CD14-positive monocyte (primary cell): ENCODE data around the gene ITPRIP. TPM values are rescaled to one million over a fixed set of nuclear protein-coding genes. Genes with fewer than 3 reads are reported as not detected.

Source experiments
- DNase-seq, 3 donors: peaks; one replicate each; pipeline ENCODE4 v3.0.0-alpha.2; 2011 to 2022
- H2AFZ ChIP-seq: 2 replicates; pipeline ENCODE4 v1.6.0; 2012; ENCODE audit warnings: mild to moderate bottlenecking, low read depth, low read length, inconsistent platforms; ENCODE audit not compliant: insufficient read depth, poor library complexity, severe bottlenecking
- H3K27ac ChIP-seq, 2 donors: 1 replicate in 1 of 2; 2 replicates in 1 of 2; pipeline ENCODE4 v1.5.1; 2012 to 2013; ENCODE audit warnings: low read length in 2 of 2, control low read depth in 1 of 2, inconsistent platforms in 1 of 2, low read depth in 1 of 2, mild to moderate bottlenecking in 1 of 2
- H3K27me3 ChIP-seq, 2 donors: one replicate each; pipeline versions ENCODE4 v1.6.0 to v1.6.1; 2011 to 2013; ENCODE audit warnings: low read length in 2 of 2; ENCODE audit not compliant: control insufficient read depth in 2 of 2, insufficient read depth in 2 of 2
- H3K36me3 ChIP-seq, 2 donors: replicated peaks in 1 of 2; 1 replicate in 1 of 2; 2 replicates in 1 of 2; pipeline versions ENCODE4 v1.5.1 to v1.6.1; 2012 to 2013; ENCODE audit warnings: low read length in 2 of 2, control low read depth in 1 of 2, inconsistent platforms in 1 of 2, mild to moderate bottlenecking in 1 of 2; ENCODE audit not compliant: insufficient read depth in 2 of 2, control insufficient read depth in 1 of 2
- H3K4me1 ChIP-seq, 2 donors: 1 replicate in 1 of 2; 2 replicates in 1 of 2; pipeline versions ENCODE4 v1.5.1 to v1.6.1; 2012 to 2013; ENCODE audit warnings: low read length in 2 of 2, control low read depth in 1 of 2, inconsistent platforms in 1 of 2, mild to moderate bottlenecking in 1 of 2, moderate library complexity in 1 of 2; ENCODE audit not compliant: insufficient read depth in 2 of 2, control insufficient read depth in 1 of 2
- H3K4me2 ChIP-seq: replicated peaks from 2 replicates; pipeline ENCODE3; 2012; ENCODE audit warnings: low read length, moderate library complexity, mild to moderate bottlenecking; ENCODE audit not compliant: poor library complexity, severe bottlenecking; ENCODE audit errors: extremely low read depth
- H3K4me3 ChIP-seq, 3 experiments: fragments of 200-600 bp in 1 of 3; sonication (generic) in 1 of 3; replicated peaks in 1 of 3; 1 replicate in 2 of 3; 2 replicates in 1 of 3; pipeline ENCODE4 v1.5.1; 2011 to 2013; ENCODE audit warnings: low read length in 3 of 3, mild to moderate bottlenecking in 3 of 3, control low read depth in 2 of 3, low read depth in 2 of 3, inconsistent platforms in 1 of 3, moderate library complexity in 1 of 3
- H3K79me2 ChIP-seq: 2 replicates; pipeline ENCODE4 v1.6.0; 2012; ENCODE audit warnings: mild to moderate bottlenecking, control low read depth, inconsistent platforms, low read length, moderate library complexity; ENCODE audit not compliant: insufficient read depth
- H3K9ac ChIP-seq: 2 replicates; pipeline ENCODE4 v1.6.0; 2017; ENCODE audit warnings: low read length, mild to moderate bottlenecking; ENCODE audit not compliant: insufficient read depth, poor library complexity, severe bottlenecking
- H3K9me3 ChIP-seq, 2 donors: replicated peaks in 1 of 2; 1 replicate in 1 of 2; 2 replicates in 1 of 2; pipeline versions ENCODE4 v1.5.1 to v1.6.1; 2012 to 2013; ENCODE audit warnings: low read length in 2 of 2, control low read depth in 1 of 2; ENCODE audit not compliant: control insufficient read depth in 1 of 2, insufficient read depth in 1 of 2
- H4K20me1 ChIP-seq: 2 replicates; pipeline ENCODE4 v1.6.0; 2012; ENCODE audit warnings: mild to moderate bottlenecking, low read length, control low read depth, moderate library complexity; ENCODE audit not compliant: insufficient read depth
- H3K27ac Mint-ChIP-seq, 7 donors: one replicate each; pipeline ENCODE4 v1.8.0; 2020; ENCODE audit warnings: mild to moderate bottlenecking in 7 of 7, mixed read lengths in 7 of 7, moderate library complexity in 6 of 7, inconsistent platforms in 2 of 7
- H3K27me3 Mint-ChIP-seq, 3 donors: one replicate each; pipeline ENCODE4 v1.8.0; 2021 to 2022; ENCODE audit warnings: low read depth in 3 of 3, mild to moderate bottlenecking in 3 of 3, mixed read lengths in 3 of 3, moderate library complexity in 3 of 3, inconsistent platforms in 1 of 3
- H3K36me3 Mint-ChIP-seq, 2 donors: one replicate each; pipeline ENCODE4 v1.8.0; 2020; ENCODE audit warnings: mixed read lengths in 2 of 2, inconsistent platforms in 1 of 2, mild to moderate bottlenecking in 1 of 2
- H3K4me1 Mint-ChIP-seq: one replicate; pipeline ENCODE4 v1.8.0; 2020; ENCODE audit warnings: mild to moderate bottlenecking, mixed read lengths
- H3K4me3 Mint-ChIP-seq, 2 donors: one replicate each; pipeline ENCODE4 v1.8.0; 2020; ENCODE audit warnings: mild to moderate bottlenecking in 2 of 2, mixed read lengths in 2 of 2, moderate library complexity in 1 of 2
- H3K9me3 Mint-ChIP-seq, 7 donors: one replicate each; pipeline ENCODE4 v1.8.0; 2020 to 2022; ENCODE audit warnings: mixed read lengths in 7 of 7, mild to moderate bottlenecking in 6 of 7, moderate library complexity in 6 of 7, inconsistent platforms in 2 of 7
- CTCF ChIP-seq: fragments of 200-600 bp; IDR thresholded peaks from one replicate; pipeline ENCODE4 v1.8.0; 2022; ENCODE audit warnings: antibody characterized with exemption, mild to moderate bottlenecking
- WGBS: methylation state at CpG from one replicate; pipeline ENCODE4 v1.1.5; 2013; ENCODE audit warnings: missing lambda C conversion rate; ENCODE audit not compliant: insufficient coverage; 5-methylcytosine and 5-hydroxymethylcytosine counted together
- intact Hi-C, 2 donors: fragments of 100-400 bp; cut with micrococcal nuclease; formaldehyde crosslinking; loops; one replicate each; pipeline versions ENCODE4 v1.15.0 to v1.15.1; 2023
- polyA plus RNA-seq, 3 donors: library from polyadenylated mRNA; depleted of rRNA in 1 of 3; unstranded in 2 of 3; stranded (reverse) in 1 of 3; fragments of 300-500 nt in 2 of 3; fragments of >200 nt in 1 of 3; fragmentation: Illumina TruSeq in 2 of 3; gene quantifications; 1 replicate in 2 of 3; 2 replicates in 1 of 3; pipeline ENCODE4 v1.2.3, GENCODE V29; 2012 to 2021

The ITPRIP gene
- polyA plus RNA-seq, 3 donors: 27.5 to 76.6 (median 35.7) TPM

DNA sequence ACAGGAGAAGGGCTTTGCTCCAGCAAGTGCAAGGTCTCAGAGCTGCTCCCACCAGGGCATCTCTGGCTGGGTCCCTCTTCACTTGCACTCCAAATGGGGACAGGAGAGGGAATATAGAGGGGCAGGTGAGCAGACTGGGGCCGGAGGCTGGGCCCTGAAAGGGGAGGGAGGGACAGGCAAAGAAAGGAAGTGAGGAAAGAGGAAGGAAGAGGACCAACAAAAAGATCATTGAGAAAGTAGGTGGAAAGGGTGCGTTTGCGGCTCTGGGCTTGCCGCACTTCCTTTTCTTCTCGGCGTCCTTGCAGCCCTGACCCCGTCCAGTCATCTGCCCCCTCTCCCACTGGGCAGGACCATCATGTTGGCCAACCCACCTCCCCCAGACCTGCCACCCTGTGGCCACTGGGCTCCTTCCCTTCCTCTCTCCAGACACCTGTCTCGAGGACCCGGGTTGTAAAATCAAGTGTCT lies 14.0 kb downstream of the ITPRIP start:
- intact Hi-C loops: loop anchor here (2.0 to 10.0 kb wide), 2 partner anchors 15 to 69 kb away; partner anchors contain the start of genes GSTO1 (in 2 of the 2) and ITPRIP (in 1 of the 2)
- Histone ChIP-seq H3K4me2 (peak overlapping the region; percentile 72), H2AFZ (no peak overlapping the region)

DNA sequence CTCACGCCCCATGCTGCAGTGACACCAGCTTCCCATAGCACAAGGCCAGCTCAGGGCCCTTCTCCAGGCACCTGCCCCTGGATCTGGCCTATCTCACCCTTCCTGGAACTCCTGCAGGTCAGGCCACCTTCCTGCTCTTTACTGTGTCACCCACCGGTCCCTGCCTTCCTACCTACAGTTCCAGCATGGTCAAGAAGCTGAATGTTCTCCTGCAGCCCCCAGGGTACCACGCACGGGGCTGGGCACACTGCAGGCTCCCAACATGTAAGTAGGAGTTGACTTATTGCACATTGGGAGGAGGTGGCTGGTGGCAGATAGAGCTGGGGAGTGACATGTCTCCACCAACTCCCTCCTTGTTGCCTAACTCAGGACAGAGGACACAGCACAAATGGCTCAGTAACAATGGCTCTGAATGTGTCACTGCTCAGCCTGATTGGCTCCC lies 14.5 kb downstream of the ITPRIP start:
- Histone ChIP-seq H4K20me1 (peaks cover 100% of the 10 kb centered on the region), H3K9me3 (no peaks in the 10 kb centered on the region), H3K4me1 (peaks cover 100% of the 10 kb centered on the region in 2 donors), H3K36me3 (no peaks in the 10 kb centered on the region), H3K27me3 (no peaks in the 10 kb centered on the region), H3K4me3 (peak overlapping the region in 1 of 3 experiments; percentile 65), H2AFZ (no peak overlapping the region), H3K9ac (peak overlapping the region; percentile 52), H3K79me2 (peaks cover 100% of the 10 kb centered on the region), H3K4me2 (peak overlapping the region; percentile 72), H3K27ac (peak overlapping the region; percentile 86 to 91)
- peak; percentile 73 to 87 (median 81) for DNase-seq
- Mint-ChIP-seq H3K27ac (peak overlapping the region; percentile 98 to 100 (median 99)), H3K4me1 (peaks cover 100% of the 10 kb centered on the region), H3K4me3 (peak overlapping the region; percentile 63 to 86), H3K9me3 (peaks cover 0 to 2% (median 0%) of the 10 kb centered on the region in 7 donors), H3K36me3 (peaks cover 31 to 57% of the 10 kb centered on the region in 2 donors), H3K27me3 (peaks cover 0 to 3% (median 0%) of the 10 kb centered on the region in 3 donors)
- 31% methylated on average over 3 of the region's 4 CpGs for WGBS
- TF ChIP-seq CTCF: no peak
- intact Hi-C loops: loop anchor here (2.0 to 10.0 kb wide), 2 partner anchors 15 to 69 kb away; partner anchors contain the start of genes GSTO1 (in 2 of the 2) and ITPRIP (in 1 of the 2)

More for the DNA sequence above, 14.0 kb downstream of the ITPRIP start:
- Histone ChIP-seq H3K9ac (peak overlapping the region; percentile 52), H3K4me1 (peaks cover 100% of the 10 kb centered on the region in 2 donors), H3K4me3 (peak overlapping the region in 1 of 3 experiments; percentile 65), H3K79me2 (peaks cover 100% of the 10 kb centered on the region), H3K27me3 (no peaks in the 10 kb centered on the region), H4K20me1 (peaks cover 100% of the 10 kb centered on the region), H3K36me3 (no peaks in the 10 kb centered on the region), H3K9me3 (no peaks in the 10 kb centered on the region), H3K27ac (peak overlapping the region; percentile 86 to 91)
- WGBS: 0% methylated on average over 9 of the region's 9 CpGs
- H3K27me3 Mint-ChIP-seq: peaks cover 0 to 5% (median 0%) of the 10 kb centered on the region in 3 donors
- peak; percentile 34 for TF ChIP-seq CTCF
- peak overlapping the region; percentile 63 to 86 for H3K4me3 Mint-ChIP-seq
- peaks cover 100% of the 10 kb centered on the region for H3K4me1 Mint-ChIP-seq
- DNase-seq: peak; percentile 90 to 97 (median 96)
- peak overlapping the region; percentile 98 to 100 (median 99) for H3K27ac Mint-ChIP-seq
- peaks cover 31 to 58% of the 10 kb centered on the region in 2 donors for H3K36me3 Mint-ChIP-seq
- H3K9me3 Mint-ChIP-seq: peaks cover 0 to 2% (median 0%) of the 10 kb centered on the region in 7 donors
